NCI-H1048 (cell line): ENCODE measurements around the gene CD7.

Experiments used
- DNase-seq: peaks from one replicate; lab custom pipeline; 2025; lab: John Stamatoyannopoulos, UW

The CD7 gene

DNA sequence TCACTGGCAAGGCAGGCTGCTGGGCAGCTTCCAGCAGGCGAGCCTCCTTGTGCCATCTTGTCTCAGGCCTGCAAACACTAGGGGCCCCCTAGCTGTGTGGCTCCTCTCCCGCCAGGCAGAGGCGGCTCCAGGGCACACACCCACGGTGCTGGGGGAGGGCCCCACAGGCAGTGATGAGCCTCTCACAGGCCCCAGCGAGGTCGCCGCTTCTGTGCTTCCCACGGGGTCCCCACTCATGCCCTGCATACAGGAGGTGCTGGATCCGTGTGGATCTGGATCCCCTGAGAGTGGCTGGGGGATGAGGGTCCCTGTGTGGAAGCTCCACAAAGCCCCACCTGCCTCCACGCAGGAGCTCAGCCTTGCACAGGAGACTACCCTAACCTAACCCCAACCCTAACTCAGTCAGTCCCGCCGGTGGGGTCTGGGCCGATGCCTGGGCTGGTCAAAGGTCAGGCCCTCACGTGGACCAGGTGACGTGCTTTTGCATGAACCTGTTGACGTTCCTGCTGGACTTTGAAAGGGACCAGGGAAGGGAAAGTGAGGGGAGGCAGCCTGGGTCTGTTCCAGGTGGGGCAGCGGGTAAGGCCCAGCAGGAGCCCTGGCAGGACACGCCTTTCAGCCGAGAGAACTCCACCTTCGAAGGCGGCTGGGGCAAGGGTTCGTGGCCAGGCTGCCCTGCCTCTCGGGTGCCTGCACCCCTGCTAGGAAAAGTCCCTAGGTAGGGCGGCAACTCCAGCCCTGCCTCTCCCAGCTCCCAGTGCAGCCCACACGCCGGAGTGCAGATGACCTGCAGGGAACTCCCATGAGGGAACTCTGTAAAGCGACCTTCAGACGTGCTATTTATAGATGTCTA lies 11.0 kb upstream of the CD7 start:
- DNase-seq, result no peak

DNA sequence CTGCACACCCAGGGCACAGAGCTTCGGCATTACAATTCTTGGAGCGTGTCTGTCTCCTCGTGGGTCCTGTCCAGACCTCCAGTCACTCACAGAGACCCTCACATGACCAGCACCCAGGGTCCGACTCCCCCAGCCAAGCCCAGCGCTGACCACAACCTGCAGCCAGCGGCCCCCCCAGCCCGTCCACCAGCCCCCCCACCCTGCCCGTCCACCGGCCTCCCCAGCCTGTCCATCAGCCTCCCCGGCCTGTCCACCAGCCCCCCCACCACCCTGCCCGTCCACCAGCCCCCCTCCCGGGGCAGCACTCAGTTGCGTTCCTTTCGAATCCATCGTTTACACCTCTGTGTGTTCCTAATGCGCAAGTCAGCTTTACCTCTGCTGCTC lies 10.3 kb upstream of the CD7 start:
- no peak for DNase-seq

DNA sequence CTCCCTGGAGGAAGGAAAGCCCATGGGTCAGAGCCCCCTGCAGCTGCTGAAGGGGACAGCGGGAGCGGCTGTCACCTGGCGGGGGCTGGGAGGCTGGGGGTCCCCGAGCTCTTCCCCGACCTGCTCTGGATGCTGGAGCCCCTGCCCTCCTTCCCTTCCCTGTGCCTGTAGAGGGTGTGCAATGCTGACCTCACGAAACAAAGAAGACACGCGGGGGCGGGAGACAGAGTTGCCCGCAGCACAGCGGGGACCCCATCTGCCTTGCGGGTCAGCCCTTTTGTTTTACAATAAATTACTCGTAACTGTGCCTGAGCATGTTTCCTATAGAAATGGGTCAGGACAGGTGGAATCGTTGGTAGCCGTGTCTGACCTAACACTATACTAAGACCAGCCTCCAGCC lies 9.9 kb upstream of the CD7 start:
- DNase-seq, result no peak

DNA sequence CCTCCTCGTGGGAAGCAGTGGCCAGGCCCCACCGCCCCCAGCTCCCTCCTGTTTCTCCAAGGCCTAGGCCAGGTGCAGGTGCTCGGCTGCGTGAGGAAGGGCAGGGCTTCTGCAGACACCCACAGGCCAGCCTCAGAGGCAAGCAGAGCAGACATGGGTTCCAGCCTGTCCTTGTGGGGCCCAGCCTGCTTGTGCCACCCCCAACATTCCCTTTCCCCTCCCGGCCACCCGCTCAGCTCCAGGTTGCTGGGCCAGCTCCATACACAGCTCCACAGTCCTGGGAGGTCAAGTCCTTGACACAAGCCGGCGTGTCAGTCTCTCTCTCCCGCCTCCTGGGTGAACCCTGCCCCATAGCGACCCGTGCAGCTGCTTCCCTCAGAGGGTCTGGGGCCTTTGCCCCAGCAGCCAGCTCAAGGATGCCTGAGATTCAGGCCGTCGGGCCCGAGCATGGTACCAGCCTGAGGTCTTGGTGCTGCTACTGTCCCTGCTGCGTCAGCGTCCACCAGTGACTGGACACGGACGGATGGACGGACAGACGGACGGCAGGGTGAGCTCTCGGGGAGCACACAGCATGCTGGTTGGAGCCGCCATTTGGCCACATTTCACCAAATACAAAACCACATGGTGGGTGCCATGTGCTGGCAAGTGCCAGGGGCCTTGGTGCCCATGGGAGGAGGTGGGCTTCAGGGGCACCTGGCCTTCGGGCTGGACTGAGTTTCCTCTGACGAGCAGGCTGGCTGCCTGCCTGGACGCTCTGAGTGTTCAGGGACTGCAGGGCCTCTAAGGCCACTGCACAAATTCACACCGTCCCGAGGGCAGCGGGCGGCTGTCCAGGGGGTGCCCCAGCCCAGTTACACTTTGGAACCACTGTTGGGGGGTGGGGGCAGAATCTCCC lies 8.1 kb upstream of the CD7 start:
- no peak for DNase-seq

DNA sequence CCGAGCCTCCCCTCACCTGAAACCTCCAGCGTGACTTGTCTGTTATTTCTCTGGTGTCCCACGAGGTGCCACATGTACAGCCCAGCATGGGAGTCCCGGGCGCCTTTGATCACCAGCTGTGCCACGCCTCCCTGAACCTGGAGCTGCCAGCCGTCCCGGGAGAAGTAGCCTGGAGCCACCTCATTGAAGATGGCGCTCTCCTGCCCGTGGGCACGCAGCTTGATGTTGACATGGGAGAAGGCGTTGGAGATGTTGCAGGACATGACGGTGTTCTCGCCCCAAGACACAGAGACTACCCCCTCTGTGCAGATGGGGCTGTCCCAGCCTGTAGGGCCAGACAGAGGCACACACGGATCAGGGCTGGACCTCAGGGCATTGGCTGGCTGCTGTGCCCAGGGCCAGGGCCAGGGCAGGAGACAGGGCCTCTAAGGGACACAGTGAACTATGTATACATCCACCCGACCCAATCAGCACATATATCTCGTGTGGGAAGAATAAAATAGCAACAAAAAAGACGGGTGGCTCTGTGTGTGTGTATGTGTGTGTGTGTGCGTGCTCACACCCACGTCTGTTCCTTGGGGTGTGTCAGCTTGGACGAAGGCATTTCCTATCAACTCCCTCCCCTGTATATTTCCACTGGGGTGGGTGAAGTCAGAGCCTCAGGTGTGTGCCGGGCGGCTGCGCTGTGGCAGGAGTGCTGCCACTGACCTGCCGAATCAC lies 7.3 kb upstream of the CD7 start:
- DNase-seq, result no peak

DNA sequence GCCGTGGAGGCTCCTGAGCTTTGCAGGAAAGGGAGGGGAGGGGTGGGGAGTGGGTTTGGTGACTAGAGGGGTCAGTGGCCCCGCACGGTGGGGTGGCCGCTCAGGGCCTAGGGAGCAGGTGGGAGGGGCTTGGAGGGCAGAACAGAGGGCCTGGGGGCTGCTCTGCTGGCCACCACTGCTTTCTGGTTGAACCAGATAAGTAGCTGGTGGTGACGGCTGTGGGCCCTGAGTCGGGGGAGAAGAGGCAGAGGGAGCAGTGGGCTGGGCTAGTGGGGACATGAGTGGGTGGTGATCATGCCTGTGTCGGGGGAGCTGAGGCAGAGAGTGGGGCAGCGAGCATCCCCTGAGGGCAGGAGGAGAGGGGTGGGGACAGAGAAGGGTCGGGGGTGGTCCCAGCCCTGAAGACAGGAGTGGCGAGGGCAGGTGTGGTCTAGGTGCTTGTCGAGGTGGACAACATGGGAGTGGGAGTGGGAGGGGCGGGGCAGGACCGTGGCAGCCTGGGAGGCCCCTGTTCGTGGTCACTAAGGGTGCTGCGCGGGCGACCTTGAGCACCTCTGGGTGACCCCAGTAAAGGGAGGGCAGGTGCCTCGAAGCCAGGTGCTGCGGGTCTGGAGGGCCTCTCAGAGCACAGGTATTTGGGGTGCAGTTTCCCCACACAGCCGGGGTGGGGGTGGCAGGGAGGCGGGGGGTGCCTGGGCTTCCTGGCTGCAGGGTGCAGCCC lies 6.3 kb upstream of the CD7 start:
- DNase-seq, result no peak

DNA sequence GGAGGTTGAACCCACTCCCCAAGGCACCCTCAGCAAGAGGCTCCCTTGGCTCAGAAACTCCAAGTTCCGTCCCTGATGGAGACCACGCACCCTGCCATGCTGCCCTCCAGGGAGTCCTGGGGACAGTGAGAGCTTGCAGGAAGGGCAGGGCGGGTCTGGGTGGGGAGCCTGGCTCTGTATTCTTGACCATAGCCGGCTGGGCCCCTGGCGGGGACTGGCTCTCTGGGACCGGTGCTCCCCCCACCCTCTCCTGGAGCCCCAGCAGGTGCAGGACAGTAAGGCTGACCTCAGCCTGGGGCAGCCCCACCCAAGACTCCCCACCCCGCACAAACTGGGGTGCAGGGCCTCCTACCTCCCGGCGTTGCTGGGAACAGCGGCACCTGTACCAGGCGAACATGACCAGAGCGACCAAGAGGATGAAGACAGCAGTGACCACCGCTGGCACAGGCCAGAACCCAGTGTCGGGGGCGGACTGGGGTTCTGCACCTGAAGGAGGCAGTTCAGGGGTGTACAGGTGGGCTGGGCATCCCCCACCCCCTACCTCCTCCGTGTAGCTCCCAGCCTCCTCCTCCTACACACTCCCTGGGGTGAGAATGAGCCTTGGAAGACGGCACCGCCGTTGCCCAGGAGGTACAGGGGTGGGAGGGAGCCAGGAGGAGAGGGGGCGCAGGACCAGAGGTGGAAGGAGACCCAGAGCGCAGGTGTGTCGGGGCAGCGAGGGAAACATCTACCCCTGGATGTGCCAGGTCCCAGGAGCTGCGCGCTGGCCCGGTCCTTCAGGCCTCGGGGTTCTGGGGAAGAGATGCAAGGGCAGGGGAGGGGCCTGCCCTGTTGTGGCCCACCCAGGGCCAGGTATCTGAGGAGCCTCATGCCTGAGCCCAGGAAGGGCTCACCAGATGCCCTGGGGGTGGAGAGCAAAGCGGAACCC lies 5.4 kb upstream of the CD7 start:
- DNase-seq, result no peak

DNA sequence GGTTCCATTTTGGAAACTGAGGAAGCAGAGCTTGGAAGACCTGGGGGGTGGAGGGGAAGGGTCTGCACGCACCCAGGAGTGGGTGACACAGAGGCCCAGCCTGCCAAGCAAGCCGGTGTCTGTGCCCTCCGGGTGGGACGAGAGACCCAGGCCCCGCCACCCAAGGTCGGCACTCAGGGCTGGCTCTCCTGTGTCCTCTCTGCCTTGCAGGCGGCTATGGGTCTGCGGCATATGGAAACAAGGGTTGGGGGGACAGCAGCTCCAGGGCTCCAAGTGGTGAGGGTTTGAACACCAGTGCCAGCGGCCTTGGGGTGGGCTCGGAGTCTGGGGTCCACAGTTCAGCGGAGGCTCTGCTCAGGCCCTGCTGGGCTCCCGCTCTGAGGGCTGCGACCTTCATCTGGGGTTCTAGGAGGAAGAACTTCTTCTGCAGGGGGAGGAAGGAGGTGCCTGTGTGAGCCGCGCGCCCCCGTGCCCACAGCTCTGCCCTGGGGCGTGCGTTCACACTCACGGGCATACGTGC lies 4.6 kb upstream of the CD7 start:
- no peak for DNase-seq

DNA sequence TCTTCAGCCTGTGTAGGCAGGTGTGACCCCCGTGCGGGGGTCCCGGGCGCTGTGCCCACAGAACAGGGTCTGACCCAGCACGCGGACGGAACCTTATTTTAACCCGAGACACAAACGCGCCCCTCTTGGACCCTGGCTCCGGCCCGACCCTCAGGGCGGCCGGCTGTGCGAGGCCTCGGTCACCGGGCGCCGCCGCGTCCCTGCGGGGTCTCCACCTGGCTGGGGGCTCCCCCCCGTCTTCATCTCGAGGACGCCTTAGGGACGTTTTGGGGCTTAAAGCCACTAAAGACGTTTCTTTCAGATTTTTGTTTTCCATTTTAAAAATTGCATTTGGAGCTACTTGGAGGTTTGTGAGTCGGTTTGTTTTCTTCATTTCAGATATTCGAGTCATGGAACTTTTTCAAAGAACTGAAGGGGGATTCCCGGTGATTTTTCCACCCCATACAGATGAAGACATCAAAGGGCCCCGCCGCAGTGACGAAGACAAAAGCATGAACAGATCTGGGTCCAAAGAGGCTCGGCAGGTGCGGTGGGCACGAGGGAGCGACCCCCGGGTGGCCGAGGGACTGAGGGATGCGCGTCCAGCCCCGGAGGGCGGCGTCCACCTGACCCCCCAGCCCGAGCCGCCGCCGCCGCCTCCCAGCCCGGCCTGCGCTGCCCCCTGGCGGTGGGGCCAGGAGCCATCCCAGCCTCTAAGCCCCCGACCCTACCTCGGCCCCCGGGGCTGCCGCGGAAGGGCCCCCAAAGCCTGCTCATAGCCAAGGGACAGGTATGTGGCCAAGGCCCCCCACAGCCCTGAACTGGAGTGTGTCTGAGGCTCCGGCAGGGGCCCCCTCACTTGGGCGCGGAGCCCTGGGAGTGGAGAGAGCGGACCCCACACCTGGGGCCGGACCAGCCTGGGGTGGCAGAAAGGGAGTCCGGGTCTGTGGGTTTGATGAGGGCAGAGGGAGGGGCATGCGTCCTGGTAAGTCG lies 3.8 kb upstream of the CD7 start:
- DNase-seq, result no peak

DNA sequence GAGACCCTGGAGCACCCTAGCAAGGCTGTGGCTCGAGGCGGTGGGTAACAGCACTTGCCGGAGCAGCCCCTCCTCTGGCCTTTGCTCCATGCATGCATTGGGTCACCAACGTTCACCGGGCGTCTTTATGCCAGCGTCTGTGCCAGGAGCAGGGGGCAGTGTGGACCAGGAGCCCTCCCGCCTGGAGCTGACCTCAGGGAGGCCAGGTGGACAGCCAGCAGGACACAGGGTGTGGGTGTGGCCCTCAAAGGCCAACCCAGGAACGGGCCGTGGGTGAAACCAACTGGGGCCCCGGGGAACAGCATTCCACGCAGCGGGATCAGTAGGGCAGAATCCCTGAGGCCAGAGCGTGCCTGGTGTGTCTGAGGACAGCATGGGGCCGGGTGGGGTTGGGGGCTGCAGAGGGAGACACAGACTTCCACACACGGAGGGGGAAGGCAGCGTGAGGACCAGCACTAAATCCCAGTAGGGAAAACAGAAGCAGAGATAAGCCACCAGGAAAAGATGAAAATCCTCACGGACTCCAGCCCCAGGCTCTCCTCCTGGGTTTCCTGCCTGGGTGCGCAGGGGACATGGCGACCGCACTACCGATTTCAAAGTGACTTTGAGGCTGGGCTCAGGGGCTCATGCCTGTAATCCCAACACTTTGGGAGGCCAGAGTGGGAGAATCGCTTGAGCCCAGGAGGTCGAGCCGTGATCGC lies 2.9 kb upstream of the CD7 start:
- no peak for DNase-seq

DNA sequence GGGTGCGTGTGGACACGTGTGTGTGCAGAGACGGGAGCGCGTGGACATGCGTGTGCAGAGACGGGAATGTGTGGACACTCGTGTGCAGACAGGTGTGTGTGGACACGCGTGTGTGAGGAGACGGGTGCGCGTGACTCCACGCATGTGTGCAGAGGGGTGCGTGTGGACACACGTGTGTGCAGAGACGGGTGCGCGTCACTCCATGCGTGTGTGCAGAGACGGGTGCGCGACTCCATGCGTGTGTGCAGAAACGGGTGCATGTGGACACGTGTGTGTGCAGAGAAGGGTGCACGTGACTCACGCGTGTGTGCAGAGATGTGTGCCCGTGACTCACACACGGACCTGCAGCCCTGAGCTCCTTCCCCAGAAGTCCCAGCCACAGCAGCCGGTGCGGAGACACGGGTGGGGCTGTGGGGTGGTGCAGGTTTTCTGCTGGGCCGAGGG lies 2.2 kb upstream of the CD7 start:
- no peak for DNase-seq

DNA sequence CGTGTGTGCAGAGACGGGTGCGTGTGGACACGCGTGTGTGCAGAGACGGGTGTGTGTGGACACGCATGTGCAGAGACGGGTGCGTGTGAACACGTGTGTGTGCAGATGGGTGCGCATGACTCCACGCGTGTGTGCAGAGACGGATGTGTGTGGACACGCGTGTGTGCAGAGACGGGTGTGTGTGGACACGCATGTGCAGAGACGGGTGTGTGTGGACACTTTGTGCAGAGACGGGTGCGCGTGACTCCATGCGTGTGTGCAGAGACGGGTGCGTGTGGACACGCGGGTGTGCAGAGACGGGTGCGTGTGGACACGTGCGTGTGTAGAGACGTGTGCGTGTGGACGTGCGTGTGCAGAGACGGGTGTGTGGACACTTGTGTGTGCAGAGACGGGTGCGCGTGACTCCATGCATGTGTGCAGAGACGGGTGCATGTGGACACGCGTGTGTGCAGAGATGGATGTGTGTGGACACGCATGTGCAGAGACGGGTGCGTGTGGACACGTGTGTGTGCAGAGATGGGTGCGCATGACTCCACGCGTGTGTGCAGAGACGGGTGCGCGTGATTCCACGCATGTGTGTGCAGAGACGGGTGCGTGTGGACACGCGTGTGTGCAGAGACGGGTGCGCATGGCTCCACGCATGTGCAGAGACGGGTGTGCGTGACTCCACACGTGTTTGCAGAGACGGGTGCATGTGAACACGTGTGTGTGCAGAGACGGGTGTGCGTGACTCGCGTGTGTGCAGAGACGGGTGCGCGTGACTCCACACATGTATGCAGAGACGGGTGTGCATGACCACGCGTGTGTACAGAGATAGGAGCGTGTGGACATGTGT lies 1.6 kb upstream of the CD7 start:
- DNase-seq, result no peak

DNA sequence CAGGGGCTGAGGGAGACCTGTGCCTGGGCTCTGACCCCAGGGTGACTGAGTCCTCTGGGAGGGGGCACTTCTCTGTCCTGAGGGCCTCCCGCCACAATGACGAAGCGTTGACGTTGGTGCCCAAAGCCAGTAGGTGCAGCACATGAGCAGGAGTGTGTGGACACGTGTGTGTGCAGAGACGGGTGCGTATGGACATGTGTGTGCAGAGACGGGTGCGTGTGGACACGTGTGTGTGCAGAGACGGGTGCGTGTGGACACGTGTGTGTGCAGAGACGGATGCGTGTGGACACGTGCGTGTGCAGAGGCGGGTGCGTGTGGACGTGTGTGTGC lies 726 bp upstream of the CD7 start:
- no peak for DNase-seq

DNA sequence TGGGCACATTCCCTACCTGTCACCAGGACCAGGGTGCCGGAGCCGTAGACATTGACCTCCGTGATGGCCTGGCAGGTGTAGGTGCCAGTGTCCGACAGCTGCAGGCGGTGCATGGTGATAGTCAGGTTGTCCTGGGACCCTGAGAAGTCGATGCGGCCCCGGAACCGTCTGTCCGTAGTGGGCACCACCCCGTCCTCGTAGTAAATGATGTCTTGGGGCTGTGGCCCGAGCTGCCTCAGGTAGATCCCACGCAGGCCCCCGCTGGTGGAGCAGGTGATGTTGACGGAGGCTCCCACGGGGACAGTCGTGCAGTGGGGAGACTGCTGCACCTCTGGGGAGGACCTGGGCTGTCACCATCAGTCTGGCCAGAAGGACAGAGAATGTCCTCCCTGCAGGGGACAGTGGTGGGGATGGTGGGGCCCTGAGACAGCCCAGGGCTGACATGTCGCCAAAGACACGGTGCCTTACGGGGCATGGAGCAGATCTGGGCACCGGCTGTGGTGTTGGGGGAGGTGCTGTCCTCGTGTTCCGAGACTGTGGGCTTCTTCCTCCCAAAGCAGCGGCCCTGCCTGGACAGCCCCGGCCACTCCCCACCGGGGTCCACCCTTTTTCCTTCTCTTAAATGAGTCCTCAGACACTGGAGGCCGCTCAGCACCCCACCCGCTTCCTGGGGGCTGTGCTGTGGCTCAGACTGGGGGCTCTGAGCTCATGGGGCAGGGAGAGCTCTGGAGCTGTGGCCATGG lies 586 bp downstream of the CD7 start:
- no peak for DNase-seq

DNA sequence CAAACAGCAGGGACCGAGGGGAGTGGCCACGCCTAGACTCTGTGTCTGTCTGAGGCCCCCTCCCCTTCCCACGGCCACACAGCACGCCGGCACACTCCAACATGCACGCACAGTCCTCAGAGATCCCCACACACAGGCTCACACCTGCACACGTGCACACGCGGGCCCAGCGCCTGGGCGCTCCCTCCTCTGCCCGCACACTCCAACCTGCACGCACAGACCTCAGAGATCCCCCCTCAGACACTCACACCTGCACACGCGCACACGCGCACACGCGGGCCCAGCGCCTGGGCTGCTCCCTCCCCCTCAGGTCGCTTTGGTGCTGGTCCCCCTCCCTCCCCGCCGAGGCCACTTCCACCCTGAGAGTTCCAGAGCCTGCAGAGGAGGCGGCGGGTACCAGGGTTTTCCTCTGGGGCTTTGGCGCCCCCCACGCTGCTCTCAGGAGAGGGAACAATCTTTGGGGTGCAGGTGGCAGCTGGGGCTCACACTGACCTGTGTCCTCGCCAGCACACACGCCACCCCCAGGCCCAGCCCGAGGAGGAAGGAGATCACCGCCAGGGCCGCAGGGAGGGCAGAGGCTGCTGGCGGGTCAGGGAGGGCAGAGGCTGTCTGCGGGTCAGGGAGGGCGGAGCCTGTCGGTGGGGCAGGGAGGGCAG lies 1.6 kb downstream of the CD7 start:
- no peak for DNase-seq

DNA sequence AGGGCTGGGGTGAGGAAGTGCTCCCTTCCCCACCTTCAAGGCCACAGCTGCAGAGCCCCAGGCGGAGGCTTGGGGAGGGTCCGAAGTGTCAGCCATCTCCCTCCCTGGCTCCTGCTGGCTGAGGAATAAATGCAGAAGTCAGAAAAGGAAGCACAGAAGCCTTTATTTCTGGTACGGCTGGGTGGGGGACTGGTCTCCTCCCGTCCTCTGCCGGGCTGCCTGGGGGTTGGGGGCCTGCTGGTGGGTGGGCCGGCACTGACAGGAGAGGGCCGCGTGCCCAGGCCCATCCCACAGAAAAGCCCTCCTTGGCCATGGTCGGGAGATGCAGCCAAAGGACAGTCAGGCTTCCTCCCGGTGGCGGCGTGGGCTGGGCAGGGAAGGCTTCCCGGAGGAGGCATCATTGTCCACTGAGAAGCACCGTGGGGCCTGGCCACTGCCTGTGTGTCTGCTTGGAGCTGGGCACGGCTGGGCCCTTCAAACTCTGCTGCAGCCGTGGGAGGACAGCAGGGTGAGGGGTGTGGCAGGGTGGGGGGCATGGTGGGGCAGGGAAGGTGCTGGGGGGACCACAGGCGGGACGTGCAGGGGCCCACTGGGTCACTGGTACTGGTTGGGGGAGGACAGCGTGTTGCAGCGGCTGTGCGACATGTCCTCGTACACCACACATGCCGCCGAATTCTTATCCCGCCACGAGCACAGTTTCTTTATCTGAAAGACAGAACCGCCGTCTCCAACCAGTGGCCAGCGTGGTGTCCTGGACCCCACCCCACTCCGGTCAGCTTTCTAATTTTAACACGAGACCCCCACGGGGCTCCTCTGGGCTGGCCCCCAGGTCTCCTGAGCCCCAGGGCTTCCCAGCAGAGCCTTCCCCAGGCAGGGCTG lies 2.4 kb downstream of the CD7 start:
- no peak for DNase-seq
